ENCODE data around the gene PAQR3. TPM values are rescaled to one million over a fixed set of nuclear protein-coding genes. Genes with fewer than 3 reads are reported as not detected.
A peak's percentile ranks its signal among the peaks of the same experiment; 100 is the strongest.

The PAQR3 gene
- total and polyA plus RNA-seq, 8 donors = 0.84 to 5.0 (median 2.5) TPM

GRCh38 chr4:78930016-78930629, 9.1 kb downstream of the PAQR3 start:
- 91 to 94% methylated on average over 6 of the region's 6 CpGs for WGBS, 2 donors
- no peak for ATAC-seq
- FAIRE-seq = no peak

DNA sequence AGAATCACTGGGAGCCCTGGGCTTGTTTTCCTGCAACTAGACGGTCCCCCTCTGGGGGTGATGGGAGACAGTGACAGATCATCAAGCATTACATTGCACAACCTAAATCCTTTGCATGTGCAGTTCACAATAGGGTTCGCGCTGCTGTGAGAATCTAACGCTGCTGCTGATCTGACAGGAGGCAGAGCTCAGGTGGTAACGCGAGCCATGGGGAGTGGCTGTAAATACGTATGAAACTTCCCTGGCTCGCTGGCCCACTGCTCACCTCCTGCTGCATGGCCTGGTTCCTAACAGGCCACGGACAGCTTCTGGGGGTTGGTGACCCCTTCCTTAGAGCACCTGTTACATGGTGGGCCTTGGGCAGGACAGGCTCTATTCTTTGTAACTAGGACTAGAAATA, 10.4 kb downstream of the PAQR3 start:
- WGBS, 2 donors = 90 to 97% methylated on average over 9 of the region's 9 CpGs
- ATAC-seq (no peak), FAIRE-seq (no peak), DNase-seq (peak in 1 of 6 donors; percentile 21)
- Histone ChIP-seq H3K36me3 (no peaks in the 10 kb centered on the region), H3K9me3 (no peaks in the 10 kb centered on the region), H3K27ac (no peak overlapping the region), H3K27me3 (no peaks in the 10 kb centered on the region), H3K4me3 (no peak overlapping the region), H3K4me1 (no peaks in the 10 kb centered on the region)
- TF ChIP-seq, protein P1, sequence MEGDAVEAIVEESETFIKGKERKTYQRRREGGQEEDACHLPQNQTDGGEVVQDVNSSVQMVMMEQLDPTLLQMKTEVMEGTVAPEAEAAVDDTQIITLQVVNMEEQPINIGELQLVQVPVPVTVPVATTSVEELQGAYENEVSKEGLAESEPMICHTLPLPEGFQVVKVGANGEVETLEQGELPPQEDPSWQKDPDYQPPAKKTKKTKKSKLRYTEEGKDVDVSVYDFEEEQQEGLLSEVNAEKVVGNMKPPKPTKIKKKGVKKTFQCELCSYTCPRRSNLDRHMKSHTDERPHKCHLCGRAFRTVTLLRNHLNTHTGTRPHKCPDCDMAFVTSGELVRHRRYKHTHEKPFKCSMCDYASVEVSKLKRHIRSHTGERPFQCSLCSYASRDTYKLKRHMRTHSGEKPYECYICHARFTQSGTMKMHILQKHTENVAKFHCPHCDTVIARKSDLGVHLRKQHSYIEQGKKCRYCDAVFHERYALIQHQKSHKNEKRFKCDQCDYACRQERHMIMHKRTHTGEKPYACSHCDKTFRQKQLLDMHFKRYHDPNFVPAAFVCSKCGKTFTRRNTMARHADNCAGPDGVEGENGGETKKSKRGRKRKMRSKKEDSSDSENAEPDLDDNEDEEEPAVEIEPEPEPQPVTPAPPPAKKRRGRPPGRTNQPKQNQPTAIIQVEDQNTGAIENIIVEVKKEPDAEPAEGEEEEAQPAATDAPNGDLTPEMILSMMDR (IDR thresholded peaks at IDR 0.05) = no peak
- intact Hi-C loops (cut with DNase I) = no loop called here

More at GRCh38 chr4:78930016-78930629, 9.1 kb downstream of the PAQR3 start:
- TF ChIP-seq, protein P1 (IDR thresholded peaks at IDR 0.05) = no peak
- intact Hi-C loops (cut with DNase I) = no loop called here
- no peak for DNase-seq
- Histone ChIP-seq H3K27me3 (no peaks in the 10 kb centered on the region), H3K9me3 (no peaks in the 10 kb centered on the region), H3K27ac (no peak overlapping the region), H3K4me1 (peaks cover 0 to 4% (median 0%) of the 10 kb centered on the region in 3 donors), H3K36me3 (no peaks in the 10 kb centered on the region), H3K4me3 (no peak overlapping the region)

- H3K9me3 ChIP-seq = no peaks in the 10 kb centered on the region
- no peaks in the 10 kb centered on the region for H3K27me3 ChIP-seq
- FAIRE-seq = no peak
- no peak overlapping the region for H3K4me3 ChIP-seq
- intact Hi-C loops (cut with DNase I) = no loop called here
- no peaks in the 10 kb centered on the region for H3K4me1 ChIP-seq
- WGBS, 2 donors = 80 to 81% methylated on average over 1 of the region's 1 CpG
- ATAC-seq = no peak
- TF ChIP-seq, protein P1 (IDR thresholded peaks at IDR 0.05) = no peak
- DNase-seq = no peak
- no peaks in the 10 kb centered on the region for H3K36me3 ChIP-seq
- H3K27ac ChIP-seq = no peak overlapping the region
Measured at GRCh38 chr4:78926826-78927225, 12.4 kb downstream of the PAQR3 start.

GRCh38 chr4:78923464-78924312, 15.6 kb downstream of the PAQR3 start:
- no peak for FAIRE-seq
- Histone ChIP-seq H3K4me3 (no peak overlapping the region), H3K4me1 (no peaks in the 10 kb centered on the region), H3K27me3 (no peaks in the 10 kb centered on the region), H3K27ac (no peak overlapping the region), H3K9me3 (no peaks in the 10 kb centered on the region), H3K36me3 (no peaks in the 10 kb centered on the region)
- no peak for DNase-seq
- intact Hi-C loops (cut with DNase I) = no loop called here
- peak in 2 of 4 donors; percentile 29 to 39 for ATAC-seq
- 81 to 86% methylated on average over 4 of the region's 4 CpGs for WGBS, 2 donors
- TF ChIP-seq, protein P1 (IDR thresholded peaks at IDR 0.05) = no peak

DNA sequence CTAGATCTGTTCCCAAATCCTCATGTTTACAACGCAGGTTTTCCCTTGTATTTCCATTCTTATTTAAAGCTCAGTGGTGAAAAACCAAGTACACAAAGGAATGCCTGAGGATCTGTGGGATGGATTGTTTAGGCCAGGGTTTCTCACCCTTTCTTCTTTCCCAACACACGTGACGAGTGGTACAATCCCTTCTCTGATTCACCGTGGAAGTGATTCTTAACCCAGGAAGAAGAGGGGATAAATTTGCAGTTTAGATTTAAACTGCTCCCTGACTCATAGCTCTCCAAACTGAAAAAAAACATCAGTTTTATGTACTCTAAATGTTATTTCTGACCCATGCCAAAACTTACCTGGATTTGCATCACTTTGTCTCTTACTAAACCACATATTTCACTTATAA, 17.0 kb downstream of the PAQR3 start:
- Histone ChIP-seq H3K4me3 (no peak overlapping the region), H3K27me3 (no peaks in the 10 kb centered on the region), H3K4me1 (no peaks in the 10 kb centered on the region), H3K9me3 (no peaks in the 10 kb centered on the region), H3K36me3 (no peaks in the 10 kb centered on the region), H3K27ac (no peak overlapping the region)
- 84 to 85% methylated on average over 4 of the region's 4 CpGs for WGBS, 2 donors
- DNase-seq (no peak), ATAC-seq (no peak), FAIRE-seq (no peak)
- intact Hi-C loops (cut with DNase I) = no loop called here
- TF ChIP-seq, protein P1 (IDR thresholded peaks at IDR 0.05) = no peak
